ENCODE measurements around the gene DBH.

DBH gene

DNA sequence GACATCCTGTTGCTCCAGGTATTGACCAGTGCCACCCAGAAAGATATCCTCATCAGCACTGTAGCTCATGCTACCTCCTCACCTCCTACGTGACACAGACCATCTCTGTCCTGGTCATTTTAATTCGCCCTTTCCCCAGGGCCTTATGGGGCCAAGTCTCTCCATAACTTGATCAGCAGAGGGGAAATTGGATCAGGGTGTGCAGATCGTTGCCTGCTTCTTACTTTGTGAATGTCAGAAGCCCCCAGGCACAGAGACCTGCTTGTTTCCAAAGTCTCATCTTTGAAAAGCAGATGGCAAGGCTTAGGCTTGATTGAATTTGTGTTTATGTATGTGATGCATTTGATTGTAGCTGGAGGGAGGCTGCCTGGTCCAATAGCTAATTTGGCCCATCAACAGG lies 8.8 kb upstream of the DBH start:
- in situ Hi-C loops (cut with HindIII; ENCODE audit: low sequenced_read_pairs): no loop called here
- no peak for DNase-seq (ENCODE audit: low read depth)
- H3K4me3 ChIP-seq (ENCODE audit: low read depth, low read length): no peak overlapping the region
- TF ChIP-seq, protein P1, sequence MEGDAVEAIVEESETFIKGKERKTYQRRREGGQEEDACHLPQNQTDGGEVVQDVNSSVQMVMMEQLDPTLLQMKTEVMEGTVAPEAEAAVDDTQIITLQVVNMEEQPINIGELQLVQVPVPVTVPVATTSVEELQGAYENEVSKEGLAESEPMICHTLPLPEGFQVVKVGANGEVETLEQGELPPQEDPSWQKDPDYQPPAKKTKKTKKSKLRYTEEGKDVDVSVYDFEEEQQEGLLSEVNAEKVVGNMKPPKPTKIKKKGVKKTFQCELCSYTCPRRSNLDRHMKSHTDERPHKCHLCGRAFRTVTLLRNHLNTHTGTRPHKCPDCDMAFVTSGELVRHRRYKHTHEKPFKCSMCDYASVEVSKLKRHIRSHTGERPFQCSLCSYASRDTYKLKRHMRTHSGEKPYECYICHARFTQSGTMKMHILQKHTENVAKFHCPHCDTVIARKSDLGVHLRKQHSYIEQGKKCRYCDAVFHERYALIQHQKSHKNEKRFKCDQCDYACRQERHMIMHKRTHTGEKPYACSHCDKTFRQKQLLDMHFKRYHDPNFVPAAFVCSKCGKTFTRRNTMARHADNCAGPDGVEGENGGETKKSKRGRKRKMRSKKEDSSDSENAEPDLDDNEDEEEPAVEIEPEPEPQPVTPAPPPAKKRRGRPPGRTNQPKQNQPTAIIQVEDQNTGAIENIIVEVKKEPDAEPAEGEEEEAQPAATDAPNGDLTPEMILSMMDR (IDR thresholded peaks at IDR 0.05; ENCODE audit: low read depth, low read length, missing control alignments): no peak

DNA sequence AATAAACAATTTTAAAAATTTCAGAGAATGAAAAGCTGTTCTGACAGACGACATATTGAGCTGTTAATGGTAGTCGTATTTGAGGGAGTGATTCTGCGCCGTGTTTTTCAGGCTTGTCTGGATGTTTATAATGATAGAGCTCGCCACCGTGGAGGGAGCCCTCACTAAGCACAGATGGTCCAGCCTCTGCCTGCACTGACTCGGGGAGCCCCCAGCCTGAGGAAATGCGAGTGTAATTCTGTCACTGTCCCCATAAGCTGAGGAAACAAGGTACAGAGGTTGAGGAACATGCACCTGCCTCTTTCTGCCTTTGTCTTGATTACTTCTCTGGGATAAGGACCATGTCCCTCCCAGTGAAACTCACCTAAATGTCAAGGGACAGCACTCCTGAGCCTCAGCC lies 7.4 kb upstream of the DBH start:
- no peak for DNase-seq (ENCODE audit: low read depth)
- TF ChIP-seq, protein P1 (IDR thresholded peaks at IDR 0.05; ENCODE audit: low read depth, low read length, missing control alignments): no peak
- H3K4me3 ChIP-seq (ENCODE audit: low read depth, low read length): no peak overlapping the region
- in situ Hi-C loops (cut with HindIII; ENCODE audit: low sequenced_read_pairs): no loop called here

DNA sequence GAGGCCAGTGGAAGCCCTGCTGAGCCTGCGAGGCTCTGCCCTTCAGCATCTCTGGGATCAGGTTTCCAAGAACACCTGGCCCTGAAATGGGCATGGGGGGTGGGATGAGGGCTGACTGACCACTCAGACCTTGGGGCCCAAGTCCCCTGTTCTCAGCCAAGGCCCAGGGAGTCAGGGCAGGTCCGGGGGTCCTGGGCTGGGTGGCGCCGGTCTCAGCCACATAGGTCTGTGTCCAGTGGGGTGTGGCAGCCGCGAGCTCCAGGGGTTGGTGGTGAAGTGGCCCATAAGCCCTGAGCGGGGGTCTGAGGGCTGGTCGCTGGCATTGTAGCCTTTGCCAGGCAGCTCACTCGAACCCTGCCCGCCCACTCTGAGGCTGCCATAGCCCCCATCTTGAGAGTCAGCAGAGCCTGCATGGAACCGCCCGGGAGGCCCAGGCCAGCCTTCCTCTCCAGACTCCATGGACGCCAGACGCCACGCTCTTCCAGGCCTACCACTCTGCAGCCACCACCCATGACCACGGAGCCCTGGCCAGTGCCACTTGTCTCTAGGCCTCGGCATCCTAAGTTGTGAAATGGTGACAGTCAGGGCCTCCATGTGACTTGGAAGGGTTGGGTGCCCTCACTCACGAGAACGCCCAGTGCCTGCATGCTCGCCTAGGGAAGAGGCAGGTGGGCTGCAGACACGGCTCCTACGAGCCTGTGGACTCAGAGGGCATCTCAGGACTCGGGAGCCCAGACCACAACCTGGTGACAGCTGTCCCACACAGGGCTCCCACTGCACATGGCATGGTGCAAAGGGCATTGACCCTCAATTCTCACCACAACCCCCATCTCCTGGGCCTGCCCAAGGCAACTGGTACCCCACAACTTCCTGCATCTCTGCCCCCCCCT lies 6.7 kb upstream of the DBH start:
- TF ChIP-seq, protein P1 (IDR thresholded peaks at IDR 0.05; ENCODE audit: low read depth, low read length, missing control alignments): no peak
- no peak overlapping the region for H3K4me3 ChIP-seq (ENCODE audit: low read depth, low read length)
- in situ Hi-C loops (cut with HindIII; ENCODE audit: low sequenced_read_pairs): no loop called here
- no peak for DNase-seq (ENCODE audit: low read depth)

DNA sequence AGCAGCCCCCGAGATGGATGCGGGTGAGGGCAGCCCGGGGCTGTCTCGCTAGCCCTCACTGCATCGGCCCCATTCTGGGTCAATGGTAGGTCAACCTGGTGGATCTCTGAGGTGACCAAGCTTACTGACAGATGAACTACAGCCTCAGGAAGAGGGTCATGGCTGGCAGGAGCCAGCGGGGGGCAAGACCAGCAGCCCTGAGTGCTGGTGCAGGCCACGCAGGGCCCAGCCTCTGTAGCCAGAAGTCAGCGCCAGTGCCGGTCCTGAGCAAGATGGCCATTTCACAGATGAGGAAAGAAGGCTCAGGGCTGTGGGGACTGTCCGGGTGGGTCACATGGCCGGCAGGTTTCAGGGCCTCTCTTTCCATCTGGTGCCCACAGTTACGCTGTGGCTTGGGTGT lies 5.1 kb upstream of the DBH start:
- no peak for DNase-seq (ENCODE audit: low read depth)
- in situ Hi-C loops (cut with HindIII; ENCODE audit: low sequenced_read_pairs): no loop called here
- H3K4me3 ChIP-seq (ENCODE audit: low read depth, low read length): no peak overlapping the region
- TF ChIP-seq, protein P1 (IDR thresholded peaks at IDR 0.05; ENCODE audit: low read depth, low read length, missing control alignments): no peak

DNA sequence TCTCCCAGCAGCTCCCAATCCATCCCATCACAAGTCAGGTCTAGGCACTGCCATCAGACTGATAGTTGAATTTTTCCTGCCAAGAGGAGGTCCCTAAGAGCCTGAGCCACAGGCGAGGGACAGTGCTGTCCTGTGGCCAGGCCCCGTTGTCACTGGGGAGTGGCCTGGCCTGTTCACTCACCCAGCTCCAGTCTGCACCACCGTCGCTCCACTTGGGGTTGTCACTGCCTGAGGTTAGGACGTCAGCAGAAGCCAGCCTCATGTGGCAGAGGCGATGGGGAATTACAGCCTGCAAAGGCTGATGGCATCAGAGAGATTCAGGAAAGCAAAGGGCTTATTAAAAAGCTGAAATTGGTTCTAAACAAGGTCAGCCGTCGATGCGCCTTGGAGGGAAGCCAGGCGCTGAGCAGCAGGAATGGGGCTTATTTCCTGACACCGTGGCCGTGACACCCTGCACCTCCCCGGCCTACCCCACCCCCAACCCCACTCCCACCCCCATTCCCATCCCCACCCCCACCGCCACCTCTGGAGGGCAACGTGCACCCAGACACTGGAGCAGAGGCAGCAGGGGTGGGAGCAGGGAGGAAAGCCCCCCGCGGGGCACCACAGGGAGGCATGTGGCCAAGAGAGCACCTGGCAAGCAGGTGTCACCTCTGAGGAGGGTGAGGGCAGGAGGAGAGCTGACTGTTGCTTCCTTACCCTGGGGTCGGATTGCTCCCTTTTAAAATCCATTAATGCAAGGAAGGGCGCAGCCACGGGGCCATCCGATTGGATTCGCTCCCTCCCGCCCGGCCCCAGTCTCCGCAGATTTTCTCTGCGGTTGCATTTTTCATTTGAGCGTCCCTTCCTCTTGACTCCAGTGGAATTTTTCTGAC lies 3.1 kb upstream of the DBH start:
- TF ChIP-seq, protein P1 (IDR thresholded peaks at IDR 0.05; ENCODE audit: low read depth, low read length, missing control alignments): no peak
- no peak overlapping the region for H3K4me3 ChIP-seq (ENCODE audit: low read depth, low read length)
- in situ Hi-C loops (cut with HindIII; ENCODE audit: low sequenced_read_pairs): no loop called here
- no peak for DNase-seq (ENCODE audit: low read depth)

DNA sequence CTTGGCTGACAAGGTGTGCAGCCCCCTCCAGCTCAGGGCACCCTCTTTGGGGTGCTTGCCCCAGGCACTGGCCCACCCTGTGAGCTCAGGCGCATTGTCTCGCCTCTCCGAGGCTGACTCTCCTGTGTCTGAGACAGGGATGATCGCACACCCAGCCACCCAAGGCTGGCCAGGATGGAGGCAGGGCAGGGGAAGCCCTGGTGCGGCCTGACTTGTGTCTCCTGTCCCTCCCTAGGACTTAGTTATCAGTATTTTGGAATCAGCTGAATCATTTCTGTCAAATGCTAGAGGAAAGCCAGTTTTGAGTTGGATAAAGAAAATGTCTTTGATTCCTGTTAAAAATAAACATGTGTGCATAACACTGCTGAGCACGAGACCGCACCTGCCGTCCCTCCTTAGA lies 2.5 kb upstream of the DBH start:
- in situ Hi-C loops (cut with HindIII; ENCODE audit: low sequenced_read_pairs): no loop called here
- TF ChIP-seq, protein P1 (IDR thresholded peaks at IDR 0.05; ENCODE audit: low read depth, low read length, missing control alignments): no peak

More for the DNA sequence above, 2.5 kb upstream of the DBH start:
- no peak overlapping the region for H3K4me3 ChIP-seq (ENCODE audit: low read depth, low read length)
- DNase-seq (ENCODE audit: low read depth): no peak

Measured in astrocyte of the cerebellum (primary cell).